ENCODE data around the gene RND3.

RND3 gene, protein sequence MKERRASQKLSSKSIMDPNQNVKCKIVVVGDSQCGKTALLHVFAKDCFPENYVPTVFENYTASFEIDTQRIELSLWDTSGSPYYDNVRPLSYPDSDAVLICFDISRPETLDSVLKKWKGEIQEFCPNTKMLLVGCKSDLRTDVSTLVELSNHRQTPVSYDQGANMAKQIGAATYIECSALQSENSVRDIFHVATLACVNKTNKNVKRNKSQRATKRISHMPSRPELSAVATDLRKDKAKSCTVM

DNA sequence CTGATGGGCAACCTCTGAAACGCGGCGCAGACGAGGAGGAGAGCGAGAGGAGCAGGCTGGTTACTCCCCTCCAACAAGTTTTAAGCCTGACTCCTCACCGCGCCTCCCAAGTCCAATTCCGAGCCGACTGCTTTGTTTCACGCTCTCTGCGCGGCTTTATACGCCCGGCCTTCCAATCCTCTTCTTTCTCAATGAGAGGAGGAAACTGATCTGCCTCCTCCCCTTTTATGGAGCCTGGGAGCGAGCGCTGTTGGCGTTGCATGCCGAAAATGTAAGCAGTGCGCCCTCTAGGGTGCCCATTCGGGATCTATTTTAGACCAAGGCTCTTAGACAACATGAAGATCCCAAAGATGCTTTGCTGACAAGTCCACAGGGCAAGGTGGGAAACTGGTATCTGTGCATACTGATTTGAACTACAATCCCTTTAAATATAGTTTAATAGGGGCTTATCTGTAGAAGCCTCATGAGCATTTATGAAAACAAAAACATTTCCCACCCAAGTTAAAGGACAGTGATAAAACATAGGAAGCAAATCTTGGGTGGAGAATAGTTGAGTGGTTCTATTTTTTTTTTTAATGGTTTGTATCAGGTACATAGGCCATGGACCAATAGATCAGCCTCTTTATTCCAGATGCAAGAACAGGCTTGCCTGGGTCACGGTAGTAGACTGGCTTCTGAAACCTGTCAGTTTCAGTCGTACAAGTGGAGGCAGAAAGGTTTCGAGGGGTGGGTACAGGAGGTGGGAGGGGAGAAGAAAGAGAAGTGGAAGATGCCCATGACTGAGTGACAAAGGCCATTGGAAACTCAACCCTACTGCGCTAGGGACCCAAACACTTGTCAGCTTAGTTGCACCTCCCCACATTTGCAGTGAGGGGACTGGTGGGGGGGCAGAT lies at the start of gene RND3:
Gene RND3 (minus strand): TSS at position 131 of the 893 bp plus-strand sequence. CDS start 250 bp downstream, outside the sequence.
- Mint-ChIP-seq H3K36me3 (ENCODE audit: low read depth) (no peaks in the 10 kb centered on the region), H3K27me3 (peaks cover 63% of the 10 kb centered on the region), H3K27ac (no peak within 1 kb of the TSS), H3K4me1 (ENCODE audit: low read depth) (peaks cover 11% of the 10 kb centered on the region), H3K9me3 (no peaks in the 10 kb centered on the region), H3K4me3 (peak within 1 kb of the TSS; percentile 61)

DNA sequence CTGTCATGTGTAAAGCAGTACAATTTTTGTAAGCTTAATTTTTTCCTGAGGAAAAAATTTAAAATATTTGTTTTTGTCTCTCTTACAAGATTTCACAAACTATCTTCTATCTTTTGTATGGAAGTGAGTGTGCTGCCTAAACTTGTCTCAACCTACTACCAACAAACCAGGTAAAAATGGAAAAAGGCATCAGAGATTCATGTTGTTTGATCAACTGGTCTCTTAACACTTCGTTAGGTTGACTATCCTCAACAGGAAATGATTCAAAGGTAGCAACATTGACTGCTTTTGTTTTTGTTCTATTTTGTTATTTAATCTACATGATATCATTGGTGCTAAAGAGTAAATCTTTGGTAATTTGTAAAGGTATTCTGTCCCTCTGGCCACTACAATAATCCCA lies 47.7 kb upstream of the RND3 start:
- H3K27ac Mint-ChIP-seq = no peak overlapping the region
- no peaks in the 10 kb centered on the region for H3K4me1 Mint-ChIP-seq (ENCODE audit: low read depth)
- H3K4me3 Mint-ChIP-seq = no peak overlapping the region
- H3K36me3 Mint-ChIP-seq (ENCODE audit: low read depth) = no peaks in the 10 kb centered on the region
- no peaks in the 10 kb centered on the region for H3K27me3 Mint-ChIP-seq
- no peaks in the 10 kb centered on the region for H3K9me3 Mint-ChIP-seq

DNA sequence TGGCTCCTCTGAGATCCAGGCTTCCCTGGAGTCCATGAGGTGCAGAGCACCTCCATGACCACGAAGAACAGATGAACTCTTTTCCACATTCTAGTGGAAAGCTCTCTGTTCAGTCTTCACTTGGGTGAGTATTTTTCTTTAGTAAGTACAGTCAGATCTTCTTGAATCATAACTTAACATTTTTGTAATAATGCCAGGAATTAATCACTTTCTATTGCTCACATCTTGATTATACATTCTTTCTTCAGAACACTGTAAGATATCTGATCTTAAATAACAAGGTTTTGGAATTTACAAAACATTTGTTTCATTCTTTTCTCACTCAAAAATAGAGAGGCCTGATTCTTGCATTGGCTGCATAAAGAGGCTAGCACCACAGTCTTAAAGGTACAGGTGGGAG lies 45.4 kb upstream of the RND3 start:
- no peaks in the 10 kb centered on the region for H3K27me3 Mint-ChIP-seq
- H3K4me1 Mint-ChIP-seq (ENCODE audit: low read depth) = no peaks in the 10 kb centered on the region
- no peaks in the 10 kb centered on the region for H3K36me3 Mint-ChIP-seq (ENCODE audit: low read depth)
- H3K9me3 Mint-ChIP-seq = no peaks in the 10 kb centered on the region
- no peak overlapping the region for H3K4me3 Mint-ChIP-seq
- no peak overlapping the region for H3K27ac Mint-ChIP-seq

DNA sequence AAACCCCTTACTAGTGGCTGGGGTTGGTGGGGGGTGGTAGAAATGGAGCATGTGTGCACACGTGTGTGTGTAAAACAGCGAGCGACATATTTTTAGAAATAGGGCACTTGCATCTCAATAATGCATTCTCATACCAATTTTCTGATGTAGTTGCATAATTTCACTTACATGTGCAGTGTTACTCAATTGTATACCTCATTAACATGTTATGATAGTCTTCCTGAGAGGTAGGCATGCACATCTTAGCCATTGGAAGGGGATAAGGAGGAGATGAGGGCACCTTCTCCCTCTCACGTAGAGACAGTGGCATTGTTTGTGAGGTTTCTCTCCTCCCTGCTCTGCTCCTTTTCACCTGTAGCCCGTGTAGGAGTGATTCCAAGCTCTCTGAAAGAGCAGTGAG lies 44.6 kb upstream of the RND3 start:
- H3K9me3 Mint-ChIP-seq = no peaks in the 10 kb centered on the region
- H3K36me3 Mint-ChIP-seq (ENCODE audit: low read depth) = no peaks in the 10 kb centered on the region
- H3K27ac Mint-ChIP-seq = no peak overlapping the region
- no peak overlapping the region for H3K4me3 Mint-ChIP-seq
- no peaks in the 10 kb centered on the region for H3K4me1 Mint-ChIP-seq (ENCODE audit: low read depth)
- H3K27me3 Mint-ChIP-seq = no peaks in the 10 kb centered on the region

DNA sequence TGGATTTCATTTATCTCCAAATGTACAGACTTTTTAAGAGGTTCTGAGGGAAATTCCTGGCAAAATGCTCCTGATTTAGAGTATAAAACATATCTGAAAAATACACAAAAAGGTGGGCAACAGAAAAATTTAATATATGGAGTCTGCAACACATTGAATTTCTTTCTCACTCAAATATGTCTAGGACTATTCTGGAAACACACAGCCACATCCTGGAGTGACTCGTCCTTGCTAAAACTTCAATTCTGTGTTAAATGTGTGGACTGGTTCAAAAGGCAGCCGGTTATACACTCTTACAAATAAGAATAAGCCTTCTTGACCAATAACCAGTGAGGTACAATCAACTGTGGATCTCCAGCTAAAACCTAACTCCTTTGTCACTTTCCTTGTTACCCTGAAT lies 44.1 kb upstream of the RND3 start:
- Mint-ChIP-seq H3K9me3 (no peaks in the 10 kb centered on the region), H3K27me3 (no peaks in the 10 kb centered on the region), H3K27ac (no peak overlapping the region), H3K4me3 (no peak overlapping the region), H3K36me3 (ENCODE audit: low read depth) (no peaks in the 10 kb centered on the region), H3K4me1 (ENCODE audit: low read depth) (no peaks in the 10 kb centered on the region)

DNA sequence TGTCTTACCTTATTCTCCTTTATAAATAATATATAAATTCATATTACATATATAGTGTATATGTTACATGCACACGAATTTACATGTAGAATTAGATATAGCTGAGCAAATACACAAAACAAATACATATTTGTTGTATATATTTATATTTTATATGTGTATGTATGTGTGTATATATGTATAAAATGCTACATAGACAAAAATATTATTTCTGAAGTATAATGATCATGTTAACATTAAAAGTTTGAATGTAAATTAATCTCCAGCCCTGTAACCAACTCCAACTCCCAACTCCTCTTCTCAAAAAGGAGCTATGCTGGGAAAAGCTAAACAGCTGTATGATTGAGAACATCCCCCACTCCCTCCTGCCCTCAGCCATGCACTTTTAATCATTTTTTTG lies 42.7 kb upstream of the RND3 start:
- H3K4me3 Mint-ChIP-seq = no peak overlapping the region
- H3K27me3 Mint-ChIP-seq = no peaks in the 10 kb centered on the region
- H3K4me1 Mint-ChIP-seq (ENCODE audit: low read depth) = no peaks in the 10 kb centered on the region
- no peaks in the 10 kb centered on the region for H3K36me3 Mint-ChIP-seq (ENCODE audit: low read depth)
- H3K27ac Mint-ChIP-seq = no peak overlapping the region
- no peaks in the 10 kb centered on the region for H3K9me3 Mint-ChIP-seq

DNA sequence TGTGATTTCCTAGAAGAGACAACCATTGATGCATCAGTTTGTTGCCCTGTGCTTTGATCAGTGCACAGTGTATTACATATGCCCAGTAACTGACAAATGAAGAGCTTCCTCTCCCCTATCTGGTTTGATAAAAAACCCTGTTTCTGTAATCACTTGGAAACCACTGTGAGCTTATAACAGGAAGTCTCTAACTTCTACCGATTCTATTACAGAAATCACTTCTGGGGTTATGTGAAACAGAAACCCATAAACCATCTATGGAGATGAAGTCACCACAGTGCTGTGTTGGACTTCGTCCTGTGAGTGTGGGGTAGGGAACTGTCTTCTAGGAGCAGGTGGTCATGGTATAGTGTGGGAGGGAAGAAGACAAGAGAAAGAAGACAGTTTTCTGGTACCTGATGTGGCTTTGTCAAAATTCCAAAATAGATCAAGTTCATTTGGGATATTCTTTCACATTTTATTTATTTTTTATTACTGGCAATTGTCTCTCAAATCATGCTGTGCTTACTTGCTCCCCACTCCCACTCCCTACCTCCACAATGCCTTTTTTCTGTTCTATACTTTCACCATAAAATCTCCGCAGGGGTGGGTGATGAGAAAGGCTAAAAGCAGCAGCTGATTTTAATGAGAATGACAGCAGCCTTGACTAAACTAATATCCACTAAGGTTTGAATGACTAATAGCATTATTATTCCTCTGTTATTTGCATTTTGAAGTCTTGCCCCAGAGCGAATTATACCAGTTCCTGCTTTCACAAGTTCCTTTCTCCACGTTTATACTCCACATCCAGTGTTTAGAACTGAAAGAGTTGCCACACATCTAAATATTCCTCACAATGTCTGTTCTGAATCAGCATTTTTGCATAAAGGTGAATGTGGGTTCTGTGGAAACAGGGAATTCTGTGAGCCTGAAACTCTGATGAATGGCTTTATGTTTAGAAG lies 41.7 kb upstream of the RND3 start:
- H3K27me3 Mint-ChIP-seq = no peaks in the 10 kb centered on the region
- no peaks in the 10 kb centered on the region for H3K4me1 Mint-ChIP-seq (ENCODE audit: low read depth)
- H3K27ac Mint-ChIP-seq = no peak overlapping the region
- H3K36me3 Mint-ChIP-seq (ENCODE audit: low read depth) = no peaks in the 10 kb centered on the region
- no peaks in the 10 kb centered on the region for H3K9me3 Mint-ChIP-seq
- H3K4me3 Mint-ChIP-seq = no peak overlapping the region

DNA sequence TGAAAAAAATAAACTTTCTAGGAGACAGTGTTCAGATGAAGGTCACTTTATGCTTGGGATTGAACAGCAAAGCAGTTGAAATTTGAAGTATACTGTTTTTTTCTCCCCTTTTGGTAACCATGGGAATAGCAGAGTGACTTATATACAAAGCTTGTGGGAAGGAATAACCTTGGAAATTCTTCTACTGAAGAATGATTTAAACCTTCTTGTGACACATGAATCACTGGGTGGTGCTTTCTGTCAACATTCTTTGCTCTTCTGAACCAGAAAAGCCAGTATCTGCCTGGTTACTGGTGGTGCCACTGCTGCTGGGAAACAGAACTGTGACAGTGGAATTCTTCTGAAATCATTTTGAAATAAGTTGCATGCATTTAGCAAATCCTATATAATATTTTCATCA lies 39.4 kb upstream of the RND3 start:
- Mint-ChIP-seq H3K9me3 (no peaks in the 10 kb centered on the region), H3K4me3 (no peak overlapping the region), H3K27ac (no peak overlapping the region), H3K36me3 (ENCODE audit: low read depth) (no peaks in the 10 kb centered on the region), H3K4me1 (ENCODE audit: low read depth) (no peaks in the 10 kb centered on the region), H3K27me3 (no peaks in the 10 kb centered on the region)

DNA sequence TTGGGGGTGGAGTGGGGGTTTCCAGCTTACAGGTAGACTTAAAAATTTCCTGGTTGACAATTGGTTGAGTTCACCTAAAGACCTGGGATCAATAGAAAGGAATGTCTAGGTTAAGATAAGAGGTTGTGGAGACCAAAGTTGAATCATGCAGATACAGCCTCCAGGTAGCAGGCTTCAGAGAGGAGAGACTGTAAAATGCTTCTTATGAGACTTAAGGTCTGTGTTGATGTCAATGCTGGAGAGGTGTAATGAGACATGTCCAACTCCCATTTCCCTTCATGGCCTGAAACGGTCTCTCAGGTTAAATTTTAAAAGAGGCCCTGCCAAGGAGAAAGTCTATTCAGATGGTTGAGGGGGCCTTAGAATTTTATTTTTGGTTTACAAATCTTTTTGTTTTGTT lies 38.5 kb upstream of the RND3 start:
- no peaks in the 10 kb centered on the region for H3K27me3 Mint-ChIP-seq
- no peak overlapping the region for H3K4me3 Mint-ChIP-seq
- no peaks in the 10 kb centered on the region for H3K4me1 Mint-ChIP-seq (ENCODE audit: low read depth)
- H3K36me3 Mint-ChIP-seq (ENCODE audit: low read depth) = no peaks in the 10 kb centered on the region
- H3K27ac Mint-ChIP-seq = no peak overlapping the region
- no peaks in the 10 kb centered on the region for H3K9me3 Mint-ChIP-seq

DNA sequence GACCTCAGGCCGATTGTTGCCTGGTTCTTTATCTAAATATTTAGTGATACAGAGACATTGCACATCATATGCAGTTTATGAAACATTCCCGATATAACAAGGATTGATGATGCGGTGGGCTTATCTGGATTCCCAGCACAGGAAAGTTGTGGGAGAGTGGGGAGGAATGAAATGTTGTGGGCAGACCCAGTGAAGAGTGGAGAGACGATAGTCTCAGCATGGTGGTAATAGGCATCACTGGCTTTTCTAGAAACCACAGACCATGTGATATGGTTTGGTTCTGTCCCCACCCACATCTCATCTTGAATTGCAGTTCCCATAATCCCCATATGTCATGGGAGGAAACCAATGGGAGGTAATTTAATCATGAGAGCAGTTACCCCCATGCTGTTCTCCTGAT lies 34.8 kb upstream of the RND3 start:
- Mint-ChIP-seq H3K27me3 (no peaks in the 10 kb centered on the region), H3K36me3 (ENCODE audit: low read depth) (no peaks in the 10 kb centered on the region), H3K4me3 (no peak overlapping the region), H3K9me3 (no peaks in the 10 kb centered on the region), H3K4me1 (ENCODE audit: low read depth) (no peaks in the 10 kb centered on the region), H3K27ac (no peak overlapping the region)

DNA sequence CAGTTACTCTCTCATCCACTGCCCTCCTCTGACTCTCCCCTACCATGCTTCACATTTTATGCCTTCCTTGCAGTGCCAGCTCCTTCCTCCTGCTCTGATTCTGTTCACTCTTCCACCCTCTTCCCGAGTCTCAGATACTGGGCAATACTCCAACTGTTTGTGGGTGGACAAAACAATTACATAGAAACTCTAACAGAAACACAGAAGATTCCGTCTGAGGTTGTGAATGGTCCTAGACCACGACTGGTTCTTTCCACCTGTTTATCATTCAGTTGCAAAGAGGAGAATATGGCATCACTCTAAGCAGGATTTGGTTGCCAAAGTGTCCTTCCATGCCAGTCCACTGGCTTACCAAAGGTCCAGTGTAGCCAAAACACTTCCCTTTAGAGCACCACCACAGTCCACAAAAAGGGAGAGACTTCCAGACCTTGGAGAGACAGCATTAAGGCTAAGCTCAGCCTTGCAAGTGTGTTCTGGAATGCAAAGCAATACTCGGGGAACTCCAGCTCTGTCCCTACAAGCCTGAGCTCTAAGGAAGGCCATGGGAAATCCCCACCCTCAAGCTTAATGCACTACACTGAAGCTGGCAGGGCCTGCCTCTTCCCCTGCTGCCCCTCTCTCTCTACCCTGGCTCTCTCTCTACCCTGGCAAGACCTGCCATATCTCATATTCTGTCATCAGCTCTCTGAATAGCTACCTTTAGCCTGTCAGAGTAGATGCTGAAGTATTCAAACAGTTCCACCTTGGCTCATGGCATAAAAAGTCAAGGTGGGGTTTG lies 33.6 kb upstream of the RND3 start:
- Mint-ChIP-seq H3K9me3 (no peaks in the 10 kb centered on the region), H3K4me3 (no peak overlapping the region), H3K36me3 (ENCODE audit: low read depth) (no peaks in the 10 kb centered on the region), H3K27ac (no peak overlapping the region), H3K27me3 (no peaks in the 10 kb centered on the region), H3K4me1 (ENCODE audit: low read depth) (no peaks in the 10 kb centered on the region)

DNA sequence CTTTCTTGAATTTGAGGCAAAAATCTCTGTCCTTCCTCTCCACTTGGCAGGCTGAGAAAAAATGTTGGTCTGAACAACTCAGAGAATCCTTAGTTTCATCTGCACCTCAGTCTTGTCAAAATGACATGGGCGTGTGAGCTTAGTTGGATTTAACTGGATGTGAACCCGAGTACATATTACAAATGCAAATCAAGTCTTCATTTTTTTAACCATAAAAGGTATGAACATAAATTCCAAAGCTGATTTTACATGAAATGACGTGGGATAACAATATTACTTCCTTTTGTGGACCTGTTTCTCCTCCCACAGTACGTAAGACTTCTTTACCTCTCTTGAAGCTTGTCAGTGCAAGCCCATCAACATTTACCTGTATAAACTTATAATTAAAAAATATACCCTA lies 32.6 kb upstream of the RND3 start:
- Mint-ChIP-seq H3K9me3 (no peaks in the 10 kb centered on the region), H3K27ac (no peak overlapping the region)

DNA sequence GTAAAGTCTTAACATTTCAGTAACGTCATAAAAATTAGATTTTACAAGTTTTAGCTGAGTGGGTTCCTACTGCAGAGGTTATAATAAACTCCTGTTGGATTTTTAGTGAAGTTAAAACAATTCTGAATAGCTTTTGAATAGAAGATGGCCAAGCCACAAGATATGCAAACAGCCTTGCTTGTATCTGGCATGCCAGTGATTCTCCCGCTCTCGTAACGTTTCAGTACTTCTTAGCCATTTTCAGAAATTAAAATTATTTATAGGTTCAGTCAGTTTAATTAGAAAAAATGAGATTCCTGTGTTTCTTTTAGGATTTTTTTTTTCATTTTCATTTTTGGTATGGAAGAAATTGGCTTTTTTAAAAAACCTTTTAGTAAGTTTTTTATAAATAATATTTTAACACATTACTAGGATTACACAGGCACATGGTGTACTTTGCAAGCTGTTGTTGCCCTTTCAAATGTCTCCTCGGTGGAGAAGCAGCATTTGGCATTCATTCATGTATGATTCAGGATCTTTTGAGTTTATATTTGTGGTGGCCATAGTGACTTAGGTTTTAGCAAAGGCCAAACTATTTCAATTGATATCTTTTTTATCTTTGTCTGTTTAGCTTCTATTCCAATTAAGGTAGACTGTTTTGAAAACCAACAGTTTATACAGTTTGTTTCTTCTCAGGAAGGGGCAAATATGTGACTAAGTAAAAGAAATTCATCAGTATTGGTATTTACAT lies 30.6 kb upstream of the RND3 start:
- H3K36me3 Mint-ChIP-seq (ENCODE audit: low read depth) = no peaks in the 10 kb centered on the region
- H3K4me1 Mint-ChIP-seq (ENCODE audit: low read depth) = no peaks in the 10 kb centered on the region
- H3K9me3 Mint-ChIP-seq = no peaks in the 10 kb centered on the region
- H3K27me3 Mint-ChIP-seq = no peaks in the 10 kb centered on the region
- H3K4me3 Mint-ChIP-seq = no peak overlapping the region
- H3K27ac Mint-ChIP-seq = no peak overlapping the region

More for the DNA sequence above, 32.6 kb upstream of the RND3 start:
- Mint-ChIP-seq H3K27me3 (no peaks in the 10 kb centered on the region), H3K4me1 (ENCODE audit: low read depth) (no peaks in the 10 kb centered on the region), H3K4me3 (no peak overlapping the region), H3K36me3 (ENCODE audit: low read depth) (no peaks in the 10 kb centered on the region)

DNA sequence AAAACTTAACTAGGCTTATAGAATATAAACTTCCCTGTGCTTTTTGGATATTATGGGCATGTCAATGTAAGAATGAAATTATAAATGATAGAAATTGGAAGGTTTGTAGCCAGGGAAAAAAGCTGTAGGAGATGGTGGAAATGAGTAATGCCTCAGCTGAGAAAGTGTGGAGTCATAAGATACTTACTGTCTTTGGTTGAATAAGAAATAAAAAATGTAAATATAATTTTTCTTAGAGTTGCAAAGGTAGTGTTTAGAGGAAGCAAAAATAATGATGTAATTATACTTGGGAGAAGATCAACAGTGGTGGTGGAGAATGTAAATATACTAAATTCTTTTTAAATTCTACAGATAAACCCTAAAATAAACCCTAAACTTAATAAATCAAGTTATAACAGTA lies 26.2 kb upstream of the RND3 start:
- H3K9me3 Mint-ChIP-seq = no peaks in the 10 kb centered on the region
- H3K27ac Mint-ChIP-seq = no peak overlapping the region
- H3K4me3 Mint-ChIP-seq = no peak overlapping the region
- no peaks in the 10 kb centered on the region for H3K27me3 Mint-ChIP-seq
- no peaks in the 10 kb centered on the region for H3K4me1 Mint-ChIP-seq (ENCODE audit: low read depth)
- H3K36me3 Mint-ChIP-seq (ENCODE audit: low read depth) = no peaks in the 10 kb centered on the region
